K562 (cell line): ENCODE measurements around the gene SMC5. TPM values are rescaled to one million over a fixed set of nuclear protein-coding genes. Genes with fewer than 3 reads are reported as not detected.
A peak's percentile ranks its signal among the peaks of the same experiment; 100 is the strongest.

Source experiments
- POLR2A ChIP-seq: fragments of 450-650 bp; conservative IDR thresholded peaks from 2 replicates; pipeline ENCODE4 v1.6.1; 2016
- THRB ChIP-seq: fragments of 450-650 bp; formaldehyde crosslinking; conservative IDR thresholded peaks from 2 replicates; pipeline ENCODE4 v1.4.0; 2022; ENCODE audit warnings: mild to moderate bottlenecking, missing genetic modification characterization
- ZFP36 ChIP-seq: fragments of 150-350 bp; IDR thresholded peaks from 2 replicates; pipeline ENCODE4 v1.6.1; 2018; ENCODE audit warnings: low read length, low read depth; ENCODE audit not compliant: partially characterized antibody
- ZNF318 ChIP-seq, 2 experiments: fragments of 450-650 bp; IDR thresholded peaks; 2 replicates each; pipeline ENCODE4 v1.6.1; 2016; ENCODE audit warnings: mild to moderate bottlenecking in 2 of 2, borderline replicate concordance in 1 of 2, low read depth in 1 of 2, moderate library complexity in 1 of 2
- polyA plus RNA-seq, 8 experiments: library from polyadenylated mRNA; depleted of rRNA in 4 of 8; stranded (reverse) in 5 of 8; unstranded in 3 of 8; fragments of >200 nt; fragmentation: Nextera tagmentation in 2 of 8; fragmentation: Illumina TruSeq in 1 of 8; extraction: Ambion mirVana in 2 of 8; extraction: Trizol in 1 of 8; gene quantifications; 2 replicates each; pipeline versions ENCODE4 v1.2.1 to v1.2.3, GENCODE V29; 2011 to 2014; ENCODE audit warnings: inconsistent platforms in 1 of 8, missing spikeins in 1 of 8
- total RNA-seq, 7 experiments: library from RNA; depleted of rRNA in 6 of 7; stranded (reverse); fragments of >200 nt in 6 of 7; fragmentation: Illumina TruSeq in 2 of 7; extraction: Trizol in 2 of 7; gene quantifications; 2 replicates each; pipeline versions ENCODE4 v1.2.1 to v1.2.3, GENCODE V29; 2011 to 2021; ENCODE audit warnings: low replicate concordance in 1 of 7
- TF ChIP-seq, protein P1 (sequence below): fragments of 450-650 bp; IDR thresholded peaks from 2 replicates; pipeline ENCODE4 v1.6.1; 2016; ENCODE audit warnings: mild to moderate bottlenecking
- TF ChIP-seq, protein P2 (sequence below): fragments of 450-650 bp; IDR thresholded peaks from 2 replicates; pipeline ENCODE4 v1.6.1; 2014; ENCODE audit warnings: low read depth, mild to moderate bottlenecking, moderate library complexity, borderline replicate concordance
- TF ChIP-seq, protein P3 (sequence below): fragments of 250-450 bp; sonication (Bioruptor Pico); IDR thresholded peaks from 2 replicates; pipeline ENCODE4 v1.4.0; 2020; ENCODE audit warnings: mild to moderate bottlenecking, moderate library complexity, borderline replicate concordance
- TF ChIP-seq, protein P4 (sequence below): sonication (generic); formaldehyde crosslinking; IDR thresholded peaks from 2 replicates; pipeline ENCODE4 v1.8.0; 2023; ENCODE audit warnings: mild to moderate bottlenecking, missing genetic modification reagents

SMC5 gene
- total and polyA plus RNA-seq, 9 of the 15 experiments (the other 6 are each of a cell fraction or from before 2014, with no cell fraction given), result 3.5 to 43.2 (median 21.4) TPM

- TF ChIP-seq ZNF318 (IDR thresholded peaks at IDR 0.05; ENCODE audit: borderline replicate concordance in 1 of 2, low read depth in 1 of 2) (peak in 1 of 2 experiments; percentile 95; a peak in 2 of 4 replicates), THRB (no peak), POLR2A (no peak), ZFP36 (no peak)
- TF ChIP-seq, protein P1, sequence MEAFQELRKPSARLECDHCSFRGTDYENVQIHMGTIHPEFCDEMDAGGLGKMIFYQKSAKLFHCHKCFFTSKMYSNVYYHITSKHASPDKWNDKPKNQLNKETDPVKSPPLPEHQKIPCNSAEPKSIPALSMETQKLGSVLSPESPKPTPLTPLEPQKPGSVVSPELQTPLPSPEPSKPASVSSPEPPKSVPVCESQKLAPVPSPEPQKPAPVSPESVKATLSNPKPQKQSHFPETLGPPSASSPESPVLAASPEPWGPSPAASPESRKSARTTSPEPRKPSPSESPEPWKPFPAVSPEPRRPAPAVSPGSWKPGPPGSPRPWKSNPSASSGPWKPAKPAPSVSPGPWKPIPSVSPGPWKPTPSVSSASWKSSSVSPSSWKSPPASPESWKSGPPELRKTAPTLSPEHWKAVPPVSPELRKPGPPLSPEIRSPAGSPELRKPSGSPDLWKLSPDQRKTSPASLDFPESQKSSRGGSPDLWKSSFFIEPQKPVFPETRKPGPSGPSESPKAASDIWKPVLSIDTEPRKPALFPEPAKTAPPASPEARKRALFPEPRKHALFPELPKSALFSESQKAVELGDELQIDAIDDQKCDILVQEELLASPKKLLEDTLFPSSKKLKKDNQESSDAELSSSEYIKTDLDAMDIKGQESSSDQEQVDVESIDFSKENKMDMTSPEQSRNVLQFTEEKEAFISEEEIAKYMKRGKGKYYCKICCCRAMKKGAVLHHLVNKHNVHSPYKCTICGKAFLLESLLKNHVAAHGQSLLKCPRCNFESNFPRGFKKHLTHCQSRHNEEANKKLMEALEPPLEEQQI, result peak; percentile 52; the same call in 1 of the 2 replicates
- TF ChIP-seq, protein P2, sequence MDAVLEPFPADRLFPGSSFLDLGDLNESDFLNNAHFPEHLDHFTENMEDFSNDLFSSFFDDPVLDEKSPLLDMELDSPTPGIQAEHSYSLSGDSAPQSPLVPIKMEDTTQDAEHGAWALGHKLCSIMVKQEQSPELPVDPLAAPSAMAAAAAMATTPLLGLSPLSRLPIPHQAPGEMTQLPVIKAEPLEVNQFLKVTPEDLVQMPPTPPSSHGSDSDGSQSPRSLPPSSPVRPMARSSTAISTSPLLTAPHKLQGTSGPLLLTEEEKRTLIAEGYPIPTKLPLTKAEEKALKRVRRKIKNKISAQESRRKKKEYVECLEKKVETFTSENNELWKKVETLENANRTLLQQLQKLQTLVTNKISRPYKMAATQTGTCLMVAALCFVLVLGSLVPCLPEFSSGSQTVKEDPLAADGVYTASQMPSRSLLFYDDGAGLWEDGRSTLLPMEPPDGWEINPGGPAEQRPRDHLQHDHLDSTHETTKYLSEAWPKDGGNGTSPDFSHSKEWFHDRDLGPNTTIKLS, result no peak
- TF ChIP-seq, protein P3, sequence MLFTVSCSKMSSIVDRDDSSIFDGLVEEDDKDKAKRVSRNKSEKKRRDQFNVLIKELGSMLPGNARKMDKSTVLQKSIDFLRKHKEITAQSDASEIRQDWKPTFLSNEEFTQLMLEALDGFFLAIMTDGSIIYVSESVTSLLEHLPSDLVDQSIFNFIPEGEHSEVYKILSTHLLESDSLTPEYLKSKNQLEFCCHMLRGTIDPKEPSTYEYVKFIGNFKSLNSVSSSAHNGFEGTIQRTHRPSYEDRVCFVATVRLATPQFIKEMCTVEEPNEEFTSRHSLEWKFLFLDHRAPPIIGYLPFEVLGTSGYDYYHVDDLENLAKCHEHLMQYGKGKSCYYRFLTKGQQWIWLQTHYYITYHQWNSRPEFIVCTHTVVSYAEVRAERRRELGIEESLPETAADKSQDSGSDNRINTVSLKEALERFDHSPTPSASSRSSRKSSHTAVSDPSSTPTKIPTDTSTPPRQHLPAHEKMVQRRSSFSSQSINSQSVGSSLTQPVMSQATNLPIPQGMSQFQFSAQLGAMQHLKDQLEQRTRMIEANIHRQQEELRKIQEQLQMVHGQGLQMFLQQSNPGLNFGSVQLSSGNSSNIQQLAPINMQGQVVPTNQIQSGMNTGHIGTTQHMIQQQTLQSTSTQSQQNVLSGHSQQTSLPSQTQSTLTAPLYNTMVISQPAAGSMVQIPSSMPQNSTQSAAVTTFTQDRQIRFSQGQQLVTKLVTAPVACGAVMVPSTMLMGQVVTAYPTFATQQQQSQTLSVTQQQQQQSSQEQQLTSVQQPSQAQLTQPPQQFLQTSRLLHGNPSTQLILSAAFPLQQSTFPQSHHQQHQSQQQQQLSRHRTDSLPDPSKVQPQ, result no peak
- TF ChIP-seq, protein P4, sequence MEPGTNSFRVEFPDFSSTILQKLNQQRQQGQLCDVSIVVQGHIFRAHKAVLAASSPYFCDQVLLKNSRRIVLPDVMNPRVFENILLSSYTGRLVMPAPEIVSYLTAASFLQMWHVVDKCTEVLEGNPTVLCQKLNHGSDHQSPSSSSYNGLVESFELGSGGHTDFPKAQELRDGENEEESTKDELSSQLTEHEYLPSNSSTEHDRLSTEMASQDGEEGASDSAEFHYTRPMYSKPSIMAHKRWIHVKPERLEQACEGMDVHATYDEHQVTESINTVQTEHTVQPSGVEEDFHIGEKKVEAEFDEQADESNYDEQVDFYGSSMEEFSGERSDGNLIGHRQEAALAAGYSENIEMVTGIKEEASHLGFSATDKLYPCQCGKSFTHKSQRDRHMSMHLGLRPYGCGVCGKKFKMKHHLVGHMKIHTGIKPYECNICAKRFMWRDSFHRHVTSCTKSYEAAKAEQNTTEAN (CRISPR knock-in tag), result no peak
Measured at GRCh38 chr9:70398145-70398556, 139.4 kb downstream of the SMC5 start (continued).
